Measurements from ENCODE around the gene SHB. TPM values are rescaled to one million over a fixed set of nuclear protein-coding genes. Genes with fewer than 3 reads are reported as not detected.

SHB gene
- total RNA-seq, 1 experiment from 2014 or later: 7.6 TPM

DNA sequence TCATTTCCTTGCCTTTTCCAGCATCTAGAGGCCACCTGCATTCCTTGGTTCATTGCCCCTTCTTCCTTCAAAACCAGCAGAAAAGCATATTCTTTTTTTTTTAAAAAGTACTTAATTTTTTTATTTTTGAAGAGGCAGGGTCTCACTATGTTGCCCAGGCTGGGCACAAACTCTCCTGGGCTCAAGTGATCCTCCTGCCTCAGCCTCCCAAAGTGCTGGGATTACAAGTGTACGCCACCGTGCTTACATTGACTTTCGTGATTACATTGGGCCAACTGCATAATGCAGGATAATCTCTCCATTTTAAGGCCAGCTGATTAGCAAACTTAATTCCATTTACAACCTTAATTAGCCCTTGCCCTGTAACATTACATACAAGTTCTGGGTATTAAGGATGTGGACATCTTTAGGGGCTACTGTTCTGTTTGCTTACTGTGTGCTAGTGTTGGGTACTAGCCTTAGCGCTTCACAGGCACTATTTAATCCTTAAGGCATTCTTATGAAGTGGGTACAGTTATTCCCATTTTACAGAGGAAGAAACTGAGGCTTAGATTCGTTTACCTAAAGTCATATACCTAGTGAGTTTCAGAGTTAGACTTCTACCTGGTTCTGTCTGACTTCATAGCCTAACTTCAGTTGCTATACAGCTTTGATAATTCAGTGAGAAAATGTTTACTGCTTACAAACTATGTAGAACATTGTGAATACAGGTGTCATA lies 198.8 kb downstream of the SHB start:
- TF ChIP-seq, protein P1, sequence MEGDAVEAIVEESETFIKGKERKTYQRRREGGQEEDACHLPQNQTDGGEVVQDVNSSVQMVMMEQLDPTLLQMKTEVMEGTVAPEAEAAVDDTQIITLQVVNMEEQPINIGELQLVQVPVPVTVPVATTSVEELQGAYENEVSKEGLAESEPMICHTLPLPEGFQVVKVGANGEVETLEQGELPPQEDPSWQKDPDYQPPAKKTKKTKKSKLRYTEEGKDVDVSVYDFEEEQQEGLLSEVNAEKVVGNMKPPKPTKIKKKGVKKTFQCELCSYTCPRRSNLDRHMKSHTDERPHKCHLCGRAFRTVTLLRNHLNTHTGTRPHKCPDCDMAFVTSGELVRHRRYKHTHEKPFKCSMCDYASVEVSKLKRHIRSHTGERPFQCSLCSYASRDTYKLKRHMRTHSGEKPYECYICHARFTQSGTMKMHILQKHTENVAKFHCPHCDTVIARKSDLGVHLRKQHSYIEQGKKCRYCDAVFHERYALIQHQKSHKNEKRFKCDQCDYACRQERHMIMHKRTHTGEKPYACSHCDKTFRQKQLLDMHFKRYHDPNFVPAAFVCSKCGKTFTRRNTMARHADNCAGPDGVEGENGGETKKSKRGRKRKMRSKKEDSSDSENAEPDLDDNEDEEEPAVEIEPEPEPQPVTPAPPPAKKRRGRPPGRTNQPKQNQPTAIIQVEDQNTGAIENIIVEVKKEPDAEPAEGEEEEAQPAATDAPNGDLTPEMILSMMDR (IDR thresholded peaks at IDR 0.05; ENCODE audit: unreplicated experiment): no peak
- no peaks in the 10 kb centered on the region for H3K27me3 Mint-ChIP-seq (ENCODE audit: unreplicated experiment)
- DNase-seq: no peak
- H3K9me3 Mint-ChIP-seq (ENCODE audit: low read depth, unreplicated experiment): no peaks in the 10 kb centered on the region
- H3K27ac Mint-ChIP-seq (ENCODE audit: unreplicated experiment): no peak overlapping the region
- H3K4me1 Mint-ChIP-seq (ENCODE audit: low read depth, unreplicated experiment): no peaks in the 10 kb centered on the region
- no peak overlapping the region for H3K4me3 Mint-ChIP-seq (ENCODE audit: low read depth, unreplicated experiment)
- intact Hi-C loops (cut with micrococcal nuclease; ENCODE audit: unreplicated experiment): no loop called here
- no peaks in the 10 kb centered on the region for H3K36me3 Mint-ChIP-seq (ENCODE audit: insufficient read depth, unreplicated experiment)
- CTCF ChIA-PET: no interaction called here
- BruUV-seq (replicated peaks): no TSS peak

Other genes starting within 250 kb of the SHB start
- 9.3 and 10.3 TPM in 2 replicates for gene SLC25A51, start 165.1 kb downstream of the SHB start, total RNA-seq (2022)